GM18951 (cell line): ENCODE results near the gene RPS21.
A peak's percentile ranks its signal among the peaks of the same experiment; 100 is the strongest.

Experiments
- POLR2A ChIP-seq: IDR thresholded peaks from 4 replicates; pipeline ENCODE4 v1.6.1; 2011; ENCODE audit warnings: mild to moderate bottlenecking; ENCODE audit not compliant: insufficient read length, insufficient read depth; ENCODE audit errors: extremely low read depth
- in situ Hi-C: fragments of 300-500 bp; cut with MboI; formaldehyde crosslinking; loops from one replicate; pipeline ENCODE4 v1.12.0; 2022; ENCODE audit warnings: low sequenced_read_pairs, mixed read lengths, inconsistent platforms; ENCODE audit not compliant: unreplicated experiment

Gene RPS21

DNA sequence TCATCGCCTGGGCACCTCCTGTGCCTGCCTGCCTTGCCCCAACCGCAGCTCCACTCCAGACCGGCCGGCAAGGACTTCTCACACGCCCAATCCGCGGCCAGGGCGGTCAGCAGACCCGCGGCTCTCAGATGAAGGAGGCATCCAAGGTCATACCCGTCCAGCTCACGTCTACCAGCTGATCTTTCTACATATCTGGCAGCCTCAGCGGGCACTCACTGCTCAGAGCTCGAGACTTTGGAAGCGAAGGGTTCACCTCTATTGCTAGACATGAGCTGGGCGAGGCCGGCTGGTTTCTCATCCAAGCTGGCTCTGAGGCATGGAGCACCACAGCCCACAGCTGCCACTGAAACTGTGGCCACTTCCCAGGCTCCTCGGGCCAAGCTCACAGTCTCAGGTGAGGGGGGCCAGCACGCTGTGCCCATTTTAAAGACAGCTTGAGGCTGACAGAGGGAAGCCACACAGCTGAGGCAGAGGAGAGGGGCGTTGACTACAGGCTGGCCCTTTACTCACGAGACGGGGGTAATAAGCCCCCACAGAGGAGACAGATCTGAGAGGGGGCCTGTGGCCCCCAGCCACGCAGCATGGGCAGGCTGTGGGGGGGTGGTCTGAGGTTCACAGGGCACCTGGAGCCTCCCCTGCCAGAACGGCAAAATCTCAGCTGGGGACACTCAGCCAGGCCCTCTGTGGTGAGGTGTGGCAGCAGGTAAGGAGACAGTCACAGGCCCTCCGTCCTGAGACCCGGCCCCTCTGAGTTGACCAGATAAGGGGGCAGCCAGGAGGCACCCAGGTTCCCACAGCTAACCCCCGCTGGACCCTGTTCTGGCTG lies 21.8 kb upstream of the RPS21 start:
- in situ Hi-C loops: no loop called here
- no peak for TF ChIP-seq POLR2A

DNA sequence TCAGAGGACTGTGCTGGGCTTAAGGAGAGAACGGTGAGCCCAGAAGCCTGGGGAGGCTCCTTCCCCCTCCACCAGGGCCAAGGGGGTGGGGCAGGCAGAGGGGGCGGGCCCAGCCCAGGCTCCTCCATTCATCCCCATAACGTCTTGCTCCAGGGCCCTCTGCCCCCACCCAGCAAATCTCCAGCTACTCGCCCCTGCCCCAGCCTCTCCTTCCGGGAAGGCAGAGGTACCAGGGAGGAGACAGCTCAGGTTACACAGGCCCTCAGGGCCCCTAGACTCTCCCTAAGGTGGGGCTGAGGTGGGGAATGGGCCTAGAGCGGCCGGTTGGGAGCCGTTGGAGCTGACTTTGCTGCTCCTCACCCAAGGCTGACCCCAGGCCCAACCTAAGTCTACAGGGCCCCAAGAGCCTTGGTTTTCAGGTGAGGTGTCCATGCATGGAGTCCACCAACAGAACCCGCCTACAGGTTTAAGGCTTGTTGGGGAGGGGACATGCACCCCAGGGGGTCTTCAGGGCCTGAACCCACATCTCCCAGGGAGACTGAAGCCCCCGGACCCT lies 21.0 kb upstream of the RPS21 start:
- no peak for TF ChIP-seq POLR2A
- in situ Hi-C loops: no loop called here

DNA sequence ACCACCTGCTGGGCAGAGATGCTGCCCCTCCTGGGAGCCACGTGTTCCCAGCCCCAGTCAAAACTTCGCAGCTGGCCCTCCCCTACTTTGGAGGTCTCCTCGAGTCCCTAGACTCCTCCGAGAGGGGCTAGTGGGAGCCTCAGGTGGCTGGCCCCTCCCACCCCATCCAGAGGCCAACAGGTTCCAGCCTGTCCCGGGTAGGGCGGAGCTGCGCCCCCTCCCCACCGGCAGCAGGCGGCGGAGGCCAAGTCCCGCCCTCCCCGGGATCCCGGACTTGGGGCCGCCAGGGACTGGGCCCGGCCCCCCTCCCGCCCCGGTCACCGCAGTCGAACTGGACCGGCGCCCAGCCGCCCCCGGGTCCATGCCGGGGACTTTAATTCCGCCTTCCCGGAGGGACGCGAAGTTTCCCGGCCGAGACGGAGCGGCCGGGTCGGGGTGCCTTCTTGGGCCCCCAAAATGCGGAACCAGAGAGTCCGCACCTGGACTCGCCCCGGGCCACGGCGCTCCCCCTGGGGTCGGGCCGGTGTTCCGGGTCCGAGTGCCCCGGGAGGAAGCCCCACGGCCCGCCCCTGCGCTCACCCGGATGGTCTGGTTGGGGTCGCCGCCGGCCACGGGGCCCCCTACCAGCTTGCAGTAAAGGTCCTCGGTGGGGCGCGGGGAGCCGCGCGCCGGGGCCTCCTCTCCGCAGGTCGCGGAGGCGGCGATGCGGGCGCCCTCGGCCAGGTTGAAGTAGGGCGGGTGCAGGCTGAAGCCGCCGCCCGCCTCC lies 20.4 kb upstream of the RPS21 start:
- in situ Hi-C loops: no loop called here
- TF ChIP-seq POLR2A: no peak

DNA sequence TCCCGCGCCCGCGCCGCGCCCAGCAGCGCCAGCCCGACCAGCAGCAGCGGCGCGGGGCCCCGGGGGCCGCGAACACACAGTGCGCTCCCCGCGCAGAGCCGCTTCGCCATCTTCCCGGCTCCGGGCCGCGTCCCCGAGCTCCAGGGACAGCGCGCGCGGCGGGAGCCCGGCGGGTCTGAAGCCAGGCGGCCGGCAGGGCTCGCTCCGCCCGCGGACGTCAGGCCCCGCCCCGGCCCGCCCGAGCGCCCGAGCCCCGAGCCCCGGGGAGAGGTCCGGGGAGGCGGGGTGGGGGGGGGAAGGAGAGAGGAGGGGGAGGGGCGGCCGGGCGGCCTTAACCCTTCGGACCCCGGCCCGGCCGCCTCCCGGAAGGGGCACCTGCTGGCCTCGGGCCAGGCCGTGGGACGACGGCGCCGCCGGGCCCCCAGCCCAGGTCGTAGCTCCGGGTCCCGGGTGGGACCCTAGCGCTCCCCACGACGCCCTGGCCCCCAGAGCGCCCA lies 19.7 kb upstream of the RPS21 start, which contains the start of gene LAMA5:
LAMA5 (minus strand) TSS at position 177 of the 497 bp plus-strand sequence; CDS start at position 110, 67 bp downstream.
- TF ChIP-seq POLR2A: peak; percentile 25
- in situ Hi-C loops: no loop called here

DNA sequence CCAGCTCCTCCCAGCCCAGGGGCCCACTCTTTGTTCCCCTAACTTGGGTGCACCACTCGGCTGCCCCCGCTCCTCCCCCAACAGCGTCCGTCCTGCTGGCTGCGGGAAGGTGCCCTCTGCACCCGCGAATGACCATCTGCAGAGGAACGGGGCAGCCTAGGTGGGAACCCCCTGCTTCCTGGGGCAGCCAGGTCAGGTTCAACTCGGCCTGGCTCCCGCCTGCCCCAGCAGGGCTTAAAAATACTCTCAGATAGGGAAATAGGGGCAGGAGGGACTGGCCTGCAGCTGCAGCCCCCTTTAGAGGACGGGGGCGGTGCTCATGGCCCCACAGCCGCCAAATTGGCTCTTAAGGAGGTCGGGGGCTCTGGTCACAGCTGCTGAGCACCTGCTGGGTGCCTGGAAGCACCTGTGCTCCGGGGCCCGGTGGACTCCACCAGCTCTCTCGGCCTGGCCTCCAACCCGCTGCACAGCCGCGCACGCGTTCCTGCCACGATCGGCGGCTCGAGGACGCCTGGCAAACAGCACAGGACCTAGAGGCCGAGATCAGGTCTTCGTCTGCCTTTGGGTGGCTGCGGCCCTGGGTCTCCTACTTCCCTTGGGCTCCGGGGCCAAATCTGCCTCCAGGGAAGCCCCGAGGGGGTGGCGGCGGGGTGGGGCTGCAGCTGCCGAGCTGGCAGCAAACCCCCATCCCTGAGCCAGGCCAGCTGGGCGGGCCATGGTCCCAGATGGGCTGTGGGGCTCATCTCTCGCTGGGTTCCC lies 19.1 kb upstream of the RPS21 start:
- TF ChIP-seq POLR2A: no peak
- in situ Hi-C loops: no loop called here

DNA sequence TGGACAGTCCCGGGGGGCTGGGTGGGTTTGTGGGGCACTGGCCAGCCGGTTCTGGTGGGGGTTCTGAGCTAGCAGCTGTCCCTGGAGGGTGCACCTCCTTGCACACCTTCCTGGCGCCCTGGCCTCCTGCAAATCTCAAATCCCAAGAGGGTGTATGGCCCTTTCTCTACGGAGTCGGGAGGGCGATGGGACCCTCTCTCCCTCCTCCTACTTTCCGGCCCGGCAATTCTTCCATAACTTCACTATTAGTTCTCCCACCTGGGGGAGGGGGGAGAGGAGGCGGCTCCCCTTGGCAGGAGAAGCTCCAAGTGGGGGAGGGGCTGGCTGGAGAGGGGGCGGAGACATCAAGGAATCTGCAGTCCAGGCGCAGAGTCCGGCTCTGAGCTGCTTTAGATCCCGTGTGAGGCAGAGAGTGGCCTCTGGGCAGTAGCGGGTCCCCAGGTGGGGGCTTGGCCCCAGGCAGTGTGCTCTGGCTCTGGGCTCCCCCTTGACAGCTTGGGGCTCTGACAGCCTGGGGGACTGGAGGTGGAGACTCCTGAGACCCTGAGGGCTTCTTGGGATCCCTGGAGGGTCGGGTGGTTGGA lies 18.4 kb upstream of the RPS21 start:
- in situ Hi-C loops: no loop called here
- no peak for TF ChIP-seq POLR2A

DNA sequence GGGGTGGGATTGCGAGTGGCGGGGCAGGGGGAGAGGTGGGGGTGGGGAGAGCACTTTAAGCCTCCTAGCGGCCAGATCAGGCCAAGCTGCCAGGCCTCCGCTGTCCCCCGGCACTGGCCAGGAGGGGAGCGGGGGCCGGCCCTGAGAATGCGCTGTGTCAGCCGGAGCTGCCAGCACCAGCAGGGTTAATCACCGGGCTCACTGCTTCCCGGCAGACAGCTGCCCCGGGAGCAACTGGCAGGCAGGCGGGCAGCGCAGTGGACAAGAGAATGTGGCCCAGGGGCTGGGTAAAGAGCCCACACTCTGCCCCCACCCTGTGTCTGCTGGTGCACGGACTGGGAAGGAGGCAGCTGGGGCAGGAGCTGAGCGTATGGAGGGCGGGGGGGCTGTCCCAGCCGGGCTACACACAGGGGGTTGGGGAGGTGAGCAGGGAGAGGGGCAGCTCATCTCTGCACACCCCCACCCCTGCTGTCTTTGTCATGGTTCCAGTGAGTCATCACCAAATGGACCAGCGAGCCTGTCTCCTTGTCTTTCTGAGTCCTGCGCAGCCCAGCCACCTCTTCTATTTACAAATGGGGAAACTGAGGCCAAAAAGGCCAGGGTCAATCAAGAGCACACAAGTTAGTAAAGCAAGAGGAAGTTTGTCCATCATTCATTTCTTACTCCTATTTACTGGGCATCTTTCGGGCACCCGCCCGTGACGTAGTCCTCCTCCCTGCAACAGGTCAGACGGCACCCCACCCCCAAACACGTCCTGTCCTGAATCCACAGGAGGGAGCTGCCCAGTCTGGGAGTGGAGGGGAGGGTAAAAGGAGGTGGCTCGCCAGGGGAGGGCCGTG lies 17.7 kb upstream of the RPS21 start:
- in situ Hi-C loops: no loop called here
- no peak for TF ChIP-seq POLR2A

DNA sequence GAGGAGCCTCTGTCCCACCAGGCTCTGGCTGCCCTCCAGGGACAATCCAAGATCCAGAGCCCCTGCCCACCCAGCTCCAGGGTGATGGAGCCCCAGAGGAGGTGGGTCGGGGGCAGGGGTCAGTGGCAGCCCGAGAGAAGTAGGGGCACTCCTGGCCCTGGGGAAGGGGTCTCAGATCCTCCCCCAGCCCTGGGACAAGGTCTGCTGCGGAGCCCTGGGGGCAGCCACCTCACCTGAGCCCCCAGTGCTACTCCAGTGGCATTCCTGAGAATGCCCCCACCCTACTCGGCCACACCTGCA lies 17.1 kb upstream of the RPS21 start:
- no peak for TF ChIP-seq POLR2A
- in situ Hi-C loops: no loop called here

DNA sequence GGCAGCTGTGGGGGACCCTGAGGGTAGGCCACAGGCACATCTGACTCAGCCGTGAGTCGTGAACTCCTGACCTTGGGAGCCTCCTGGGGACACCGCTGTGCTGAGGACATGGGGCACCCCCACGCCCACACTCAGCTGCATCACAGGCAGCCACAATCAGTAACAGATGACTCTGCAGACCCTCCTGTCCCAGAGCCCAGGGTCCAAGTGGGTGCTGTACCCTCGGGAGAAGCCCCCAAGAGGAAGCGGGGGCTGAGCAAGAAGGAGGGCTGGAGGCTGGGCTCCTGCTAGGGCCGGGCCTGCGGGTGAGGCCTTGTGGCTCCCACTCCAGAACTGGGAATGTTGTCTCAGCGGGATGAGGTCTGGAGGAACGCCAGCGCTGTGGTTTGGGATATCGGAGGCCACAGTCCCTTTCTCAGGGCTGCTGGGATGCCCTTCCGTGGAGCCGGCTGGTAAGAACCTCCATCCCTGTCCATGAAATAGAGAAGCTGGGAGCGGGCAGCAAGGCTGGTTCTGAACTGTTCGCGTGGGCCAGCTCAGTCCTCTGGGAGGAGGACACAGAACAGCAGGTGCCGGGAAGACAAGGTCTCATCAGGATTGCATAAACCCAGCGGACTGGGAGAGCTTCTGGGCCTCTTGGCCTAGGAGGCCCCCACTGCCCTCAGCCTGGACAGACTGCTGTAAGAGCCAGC lies 16.6 kb upstream of the RPS21 start:
- in situ Hi-C loops: no loop called here
- TF ChIP-seq POLR2A: no peak

DNA sequence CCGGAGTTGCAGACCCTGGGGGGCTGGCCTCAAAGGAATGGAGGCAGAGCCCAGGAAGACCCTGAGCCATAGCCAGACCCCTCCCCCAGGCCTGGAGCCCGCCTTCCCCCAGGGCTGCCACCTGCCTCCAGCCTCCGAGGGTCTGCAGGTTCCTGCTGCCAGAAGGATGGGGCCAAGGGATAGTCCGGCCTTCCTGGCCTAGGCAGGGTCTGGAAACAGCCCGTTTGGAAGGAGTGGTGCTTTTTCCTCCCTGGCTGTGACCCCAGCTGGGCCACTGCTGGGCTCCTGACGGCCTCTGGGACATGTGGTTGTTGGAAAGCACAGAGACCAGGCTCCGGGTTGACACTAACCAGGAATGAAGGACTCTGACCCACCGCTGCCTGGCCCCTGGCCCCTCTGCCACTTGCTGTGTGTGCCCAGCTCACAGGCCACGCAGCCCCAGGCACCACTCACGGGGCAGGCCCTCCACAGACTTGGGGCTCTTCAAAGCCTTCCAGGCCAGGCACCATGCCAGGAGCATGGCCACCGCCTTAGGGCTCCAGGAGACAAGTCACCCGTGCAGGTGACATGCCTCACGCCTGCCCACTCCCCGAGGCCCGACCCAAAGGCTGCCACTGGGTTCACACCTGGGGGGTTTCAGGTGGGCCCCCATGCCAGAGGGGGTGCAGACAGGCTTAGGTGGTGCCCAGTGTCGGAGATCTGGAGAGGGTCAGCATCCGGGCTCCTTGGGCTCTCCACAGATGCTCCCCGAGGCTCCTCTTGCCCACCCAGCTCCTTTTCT lies 15.9 kb upstream of the RPS21 start:
- no peak for TF ChIP-seq POLR2A
- in situ Hi-C loops: no loop called here

DNA sequence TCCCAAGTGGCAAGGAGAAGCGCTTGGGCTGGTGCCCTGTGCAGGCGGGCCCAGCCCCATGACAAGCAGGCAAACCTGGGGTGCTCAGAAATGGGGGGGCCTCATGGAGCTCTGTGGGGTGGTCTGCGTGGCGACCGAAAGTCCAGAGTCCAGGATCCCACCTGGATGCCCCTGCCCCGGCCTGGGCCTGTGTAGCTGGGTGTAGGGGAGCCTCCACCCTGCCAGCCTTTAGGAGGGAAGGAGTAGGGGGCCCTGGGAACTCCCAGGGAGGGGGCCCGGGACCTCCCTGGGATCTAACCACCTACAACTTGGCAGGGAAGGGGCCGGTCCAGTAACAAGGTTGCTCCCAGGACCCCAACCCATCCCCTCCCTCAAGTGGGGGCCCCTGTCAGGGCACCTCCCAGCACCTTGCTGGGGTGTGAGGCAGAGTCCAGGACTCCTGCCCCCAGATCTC lies 15.3 kb upstream of the RPS21 start:
- no peak for TF ChIP-seq POLR2A
- in situ Hi-C loops: no loop called here
